ENCODE measurements around the gene GRIK1. TPM values are rescaled to one million over a fixed set of nuclear protein-coding genes. Genes with fewer than 3 reads are reported as not detected.

Gene GRIK1
- total RNA-seq: 3.2 TPM

DNA sequence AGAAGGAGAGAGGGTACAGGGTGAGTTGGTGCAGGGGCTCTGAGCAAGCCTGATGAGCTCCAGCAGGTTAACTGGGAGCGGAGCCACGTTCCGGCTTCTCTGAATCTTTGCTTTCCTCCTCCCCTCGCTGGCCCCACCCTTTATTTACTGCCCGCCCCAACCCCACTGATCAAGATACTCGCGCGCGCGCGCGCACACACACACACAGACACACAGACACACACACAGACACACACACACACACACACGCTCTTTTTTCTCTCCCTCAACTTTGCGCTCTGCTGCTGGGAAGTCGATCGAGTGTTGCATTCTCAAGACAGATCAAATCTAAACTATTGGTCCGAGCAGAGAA lies at the start of gene GRIK1:
GRIK1 (minus strand) TSS at position 73 of the 352 bp plus-strand sequence.
- Histone ChIP-seq H3K27me3 (no peaks in the 10 kb centered on the region), H3K27ac (no peak within 1 kb of the TSS), H3K36me3 (no peaks in the 10 kb centered on the region), H3K9me3 (no peaks in the 10 kb centered on the region), H3K4me1 (no peaks in the 10 kb centered on the region), H3K4me3 (peak within 1 kb of the TSS; percentile 36 to 43)
- intact Hi-C loops (cut with DNase I): no loop called here
- DNase-seq (ENCODE audit: extremely low spot score in 2 of 2): no peak
- TF ChIP-seq, protein P1, sequence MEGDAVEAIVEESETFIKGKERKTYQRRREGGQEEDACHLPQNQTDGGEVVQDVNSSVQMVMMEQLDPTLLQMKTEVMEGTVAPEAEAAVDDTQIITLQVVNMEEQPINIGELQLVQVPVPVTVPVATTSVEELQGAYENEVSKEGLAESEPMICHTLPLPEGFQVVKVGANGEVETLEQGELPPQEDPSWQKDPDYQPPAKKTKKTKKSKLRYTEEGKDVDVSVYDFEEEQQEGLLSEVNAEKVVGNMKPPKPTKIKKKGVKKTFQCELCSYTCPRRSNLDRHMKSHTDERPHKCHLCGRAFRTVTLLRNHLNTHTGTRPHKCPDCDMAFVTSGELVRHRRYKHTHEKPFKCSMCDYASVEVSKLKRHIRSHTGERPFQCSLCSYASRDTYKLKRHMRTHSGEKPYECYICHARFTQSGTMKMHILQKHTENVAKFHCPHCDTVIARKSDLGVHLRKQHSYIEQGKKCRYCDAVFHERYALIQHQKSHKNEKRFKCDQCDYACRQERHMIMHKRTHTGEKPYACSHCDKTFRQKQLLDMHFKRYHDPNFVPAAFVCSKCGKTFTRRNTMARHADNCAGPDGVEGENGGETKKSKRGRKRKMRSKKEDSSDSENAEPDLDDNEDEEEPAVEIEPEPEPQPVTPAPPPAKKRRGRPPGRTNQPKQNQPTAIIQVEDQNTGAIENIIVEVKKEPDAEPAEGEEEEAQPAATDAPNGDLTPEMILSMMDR (IDR thresholded peaks at IDR 0.05): no peak
- TF ChIP-seq POLR2AphosphoS5 (IDR thresholded peaks at IDR 0.05; ENCODE audit: insufficient read depth in 1 of 2, low read depth in 1 of 2): no peak
- no peak for TF ChIP-seq POLR2A (IDR thresholded peaks at IDR 0.05)

- no peaks in the 10 kb centered on the region for H3K36me3 ChIP-seq
- no peak overlapping the region for H3K4me3 ChIP-seq
- intact Hi-C loops (cut with DNase I): no loop called here
- no peak for DNase-seq (ENCODE audit: extremely low spot score in 2 of 2)
- TF ChIP-seq, protein P1 (IDR thresholded peaks at IDR 0.05): no peak
- TF ChIP-seq POLR2A (IDR thresholded peaks at IDR 0.05) (no peak), POLR2AphosphoS5 (IDR thresholded peaks at IDR 0.05; ENCODE audit: insufficient read depth in 1 of 2, low read depth in 1 of 2) (no peak)
- peaks cover 5% of the 10 kb centered on the region for H3K9me3 ChIP-seq
- H3K27ac ChIP-seq: no peak overlapping the region
- H3K27me3 ChIP-seq: no peaks in the 10 kb centered on the region
- H3K4me1 ChIP-seq: no peaks in the 10 kb centered on the region
Observed at GRCh38 chr21:29987762-29988161, 48.0 kb upstream of the GRIK1 start.

GRCh38 chr21:29985866-29986265 lies 46.1 kb upstream of the GRIK1 start:
- Histone ChIP-seq H3K27me3 (no peaks in the 10 kb centered on the region), H3K4me3 (no peak overlapping the region), H3K9me3 (peaks cover 5% of the 10 kb centered on the region), H3K36me3 (no peaks in the 10 kb centered on the region), H3K4me1 (no peaks in the 10 kb centered on the region), H3K27ac (no peak overlapping the region)
- TF ChIP-seq, protein P1 (IDR thresholded peaks at IDR 0.05): no peak
- intact Hi-C loops (cut with DNase I): no loop called here
- no peak for DNase-seq (ENCODE audit: extremely low spot score in 2 of 2)

DNA sequence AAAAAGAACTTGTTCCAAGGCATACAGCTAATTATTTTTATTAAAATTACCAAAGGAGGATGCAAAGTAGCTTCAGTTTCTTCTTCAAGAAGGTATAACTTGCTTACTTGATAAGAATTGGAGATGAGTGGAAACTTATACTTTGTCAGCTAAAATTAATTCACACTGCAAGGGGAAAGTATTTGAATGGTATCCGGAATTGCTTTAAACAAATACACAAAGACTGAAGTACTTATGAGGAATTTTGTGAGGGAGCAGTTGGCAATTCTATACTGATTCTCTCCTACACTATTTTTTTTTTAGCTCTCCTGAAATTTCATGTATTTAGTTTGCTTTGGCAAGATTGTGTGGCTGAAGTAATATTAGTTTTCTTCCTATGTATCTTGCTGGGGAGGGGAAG lies 39.2 kb upstream of the GRIK1 start:
- intact Hi-C loops (cut with DNase I): no loop called here
- H3K27ac ChIP-seq: no peak overlapping the region
- TF ChIP-seq, protein P1 (IDR thresholded peaks at IDR 0.05): no peak
- TF ChIP-seq POLR2AphosphoS5 (IDR thresholded peaks at IDR 0.05; ENCODE audit: insufficient read depth in 1 of 2, low read depth in 1 of 2) (no peak), POLR2A (IDR thresholded peaks at IDR 0.05) (no peak)
- no peaks in the 10 kb centered on the region for H3K9me3 ChIP-seq
- no peaks in the 10 kb centered on the region for H3K4me1 ChIP-seq
- H3K4me3 ChIP-seq: no peak overlapping the region
- DNase-seq (ENCODE audit: extremely low spot score in 2 of 2): no peak
- no peaks in the 10 kb centered on the region for H3K36me3 ChIP-seq
- H3K27me3 ChIP-seq: no peaks in the 10 kb centered on the region

GRCh38 chr21:29975776-29976175 lies 36.0 kb upstream of the GRIK1 start:
- intact Hi-C loops (cut with DNase I): no loop called here
- Histone ChIP-seq H3K36me3 (no peaks in the 10 kb centered on the region), H3K9me3 (no peaks in the 10 kb centered on the region), H3K4me1 (no peaks in the 10 kb centered on the region), H3K4me3 (no peak overlapping the region), H3K27me3 (no peaks in the 10 kb centered on the region), H3K27ac (no peak overlapping the region)
- TF ChIP-seq, protein P1 (IDR thresholded peaks at IDR 0.05): no peak
- TF ChIP-seq POLR2A (IDR thresholded peaks at IDR 0.05) (no peak), POLR2AphosphoS5 (IDR thresholded peaks at IDR 0.05; ENCODE audit: insufficient read depth in 1 of 2, low read depth in 1 of 2) (no peak)
- DNase-seq (ENCODE audit: extremely low spot score in 2 of 2): no peak

All from vagina (tissue), 2 donors.